K562 (cell line): ENCODE data around the gene HEATR1. TPM values are rescaled to one million over a fixed set of nuclear protein-coding genes. Genes with fewer than 3 reads are reported as not detected.

ENCODE experiments used
- BRD4 ChIP-seq: fragments of 200-600 bp; sonication (generic); IDR thresholded peaks from 2 replicates; pipeline ENCODE4 v1.6.1; 2017; ENCODE audit warnings: inconsistent platforms
- ESRRA ChIP-seq: fragments of 450-650 bp; IDR thresholded peaks from 2 replicates; pipeline ENCODE4 v1.6.1; 2014; ENCODE audit warnings: low read depth, mild to moderate bottlenecking, moderate library complexity, borderline replicate concordance
- FOXM1 ChIP-seq, 2 experiments: fragments of 450-650 bp in 1 of 2; sonication (generic) in 1 of 2; formaldehyde crosslinking in 1 of 2; IDR thresholded peaks; 2 replicates each; pipeline versions ENCODE4 v1.6.1 to v1.9.0; 2017 to 2022; ENCODE audit warnings: low read depth in 2 of 2, mild to moderate bottlenecking in 2 of 2, missing genetic modification reagents in 1 of 2, moderate library complexity in 1 of 2
- GATAD2A ChIP-seq: fragments of 450-650 bp; IDR thresholded peaks from 2 replicates; pipeline ENCODE4 v1.6.1; 2017
- HEY1 ChIP-seq: fragments of 250-450 bp; sonication (Bioruptor Pico); IDR thresholded peaks from 2 replicates; pipeline ENCODE4 v1.5.0; 2020; ENCODE audit warnings: mild to moderate bottlenecking, moderate library complexity, borderline replicate concordance
- HINFP ChIP-seq: fragments of 450-650 bp; conservative IDR thresholded peaks from 2 replicates; pipeline ENCODE4 v1.6.1; 2016; ENCODE audit warnings: missing genetic modification characterization, low read depth, mild to moderate bottlenecking, control low read depth, missing compliant biosample characterization
- MECOM ChIP-seq: fragments of 250-450 bp; sonication (Bioruptor Pico); IDR thresholded peaks from 2 replicates; pipeline ENCODE4 v1.8.0; 2022; ENCODE audit warnings: inconsistent platforms
- OTX1 ChIP-seq: fragments of 450-650 bp; formaldehyde crosslinking; IDR thresholded peaks from 2 replicates; pipeline ENCODE4 v1.4.0; 2022; ENCODE audit warnings: mild to moderate bottlenecking
- PCBP1 ChIP-seq: fragments of 200-400 bp; formaldehyde crosslinking; IDR thresholded peaks from 2 replicates; pipeline ENCODE4 v1.6.1; 2018; ENCODE audit warnings: mild to moderate bottlenecking, low read depth, low read length; ENCODE audit not compliant: poor library complexity, severe bottlenecking
- PHF8 ChIP-seq: fragments of 200-600 bp; sonication (generic); IDR thresholded peaks from 2 replicates; pipeline ENCODE4 v1.6.1; 2012; ENCODE audit warnings: mixed run types, mild to moderate bottlenecking, inconsistent platforms, low read length, moderate library complexity, borderline replicate concordance
- PHTF2 ChIP-seq: fragments of 250-450 bp; sonication (Bioruptor Pico); IDR thresholded peaks from 2 replicates; pipeline ENCODE4 v1.5.0; 2021; ENCODE audit warnings: mild to moderate bottlenecking
- POLR2H ChIP-seq: IDR thresholded peaks from 2 replicates; pipeline ENCODE4 v1.6.1; 2016; ENCODE audit warnings: missing genetic modification characterization, low read depth, mild to moderate bottlenecking, control low read depth, missing compliant biosample characterization, moderate library complexity
- PPARD ChIP-seq: fragments of 250-450 bp; sonication (Bioruptor Pico); IDR thresholded peaks from 2 replicates; pipeline ENCODE4 v1.8.0; 2022; ENCODE audit warnings: inconsistent platforms, mild to moderate bottlenecking, moderate library complexity
- PURB ChIP-seq: sonication (generic); formaldehyde crosslinking; IDR thresholded peaks from 2 replicates; pipeline ENCODE4 v1.9.0; 2021; ENCODE audit warnings: low read depth, mild to moderate bottlenecking, missing genetic modification reagents
- RNF219 ChIP-seq: fragments of 250-450 bp; sonication (Bioruptor Pico); IDR thresholded peaks from 2 replicates; pipeline ENCODE4 v1.5.0; 2022; ENCODE audit warnings: mild to moderate bottlenecking
- SIN3B ChIP-seq: fragments of 450-650 bp; IDR thresholded peaks from 2 replicates; pipeline ENCODE4 v1.6.1; 2017; ENCODE audit warnings: low read depth, mild to moderate bottlenecking, moderate library complexity
- TRIM28 ChIP-seq: fragments of 450-650 bp; IDR thresholded peaks from 2 replicates; pipeline ENCODE4 v1.6.1; 2017
- U2AF2 ChIP-seq: fragments of 200-400 bp; formaldehyde crosslinking; optimal IDR thresholded peaks from 2 replicates; pipeline ENCODE3; 2017; ENCODE audit warnings: low read depth, mild to moderate bottlenecking, low read length
- ZNF3 ChIP-seq: fragments of 250-450 bp; sonication (Bioruptor Pico); IDR thresholded peaks from 2 replicates; pipeline ENCODE4 v1.5.0; 2021; ENCODE audit warnings: mild to moderate bottlenecking, moderate library complexity
- ZNF384 ChIP-seq: IDR thresholded peaks from 2 replicates; pipeline ENCODE4 v1.6.1; 2012; ENCODE audit warnings: low read depth, low read length, improper control_type of control experiment
- ZNF507 ChIP-seq: conservative IDR thresholded peaks from 2 replicates; pipeline ENCODE4 v1.6.1; 2017; ENCODE audit warnings: missing genetic modification characterization, missing compliant biosample characterization
- ZNF511 ChIP-seq: sonication (generic); formaldehyde crosslinking; IDR thresholded peaks from 2 replicates; pipeline ENCODE4 v1.8.0; 2022; ENCODE audit warnings: mild to moderate bottlenecking, missing genetic modification reagents
- ZNF780A ChIP-seq: fragments of 250-450 bp; sonication (Bioruptor Pico); IDR thresholded peaks from 2 replicates; pipeline ENCODE4 v1.5.0; 2021; ENCODE audit warnings: mild to moderate bottlenecking
- polyA plus RNA-seq, 8 experiments: library from polyadenylated mRNA; depleted of rRNA in 4 of 8; stranded (reverse) in 5 of 8; unstranded in 3 of 8; fragments of >200 nt; fragmentation: Nextera tagmentation in 2 of 8; fragmentation: Illumina TruSeq in 1 of 8; extraction: Ambion mirVana in 2 of 8; extraction: Trizol in 1 of 8; gene quantifications; 2 replicates each; pipeline versions ENCODE4 v1.2.1 to v1.2.3, GENCODE V29; 2011 to 2014; ENCODE audit warnings: inconsistent platforms in 1 of 8, missing spikeins in 1 of 8
- total RNA-seq, 7 experiments: library from RNA; depleted of rRNA in 6 of 7; stranded (reverse); fragments of >200 nt in 6 of 7; fragmentation: Illumina TruSeq in 2 of 7; extraction: Trizol in 2 of 7; gene quantifications; 2 replicates each; pipeline versions ENCODE4 v1.2.1 to v1.2.3, GENCODE V29; 2011 to 2021; ENCODE audit warnings: low replicate concordance in 1 of 7

The HEATR1 gene
- total and polyA plus RNA-seq, 9 of the 15 experiments (the other 6 are each of a cell fraction or from before 2014, with no cell fraction given), result 28.3 to 108 (median 50.9) TPM

GRCh38 chr1:236524142-236524894 is 80.0 kb downstream of the HEATR1 start (continued):
- no peak for TF ChIP-seq ZNF507 (tag)
- peak; percentile 12 for TF ChIP-seq PCBP1
- no peak; the same call in none of the 2 replicates for TF ChIP-seq HEY1 (CRISPR knock-in tag)
- no peak for TF ChIP-seq GATAD2A
- no peak for TF ChIP-seq PPARD (CRISPR knock-in tag)
- no peak for TF ChIP-seq PURB (CRISPR knock-in tag)
- TF ChIP-seq PHF8, result peak; percentile 73; the same call in 1 of the 2 replicates
- peak; percentile 91 for TF ChIP-seq ZNF511 (CRISPR knock-in tag)
- no peak for TF ChIP-seq ZNF3 (CRISPR knock-in tag)
- no peak for TF ChIP-seq TRIM28
- no peak for TF ChIP-seq FOXM1 (IDR thresholded peaks at IDR 0.05; ENCODE audit: low read depth)
- no peak for TF ChIP-seq FOXM1 (CRISPR knock-in tag; IDR thresholded peaks at IDR 0.05; ENCODE audit: low read depth)
- TF ChIP-seq ZNF780A (CRISPR knock-in tag), result no peak
- 0 out of 2 replicates have a peak, but pooled peaks have one; percentile 44 for TF ChIP-seq BRD4
- no peak for TF ChIP-seq HINFP (tag)
- no peak for TF ChIP-seq RNF219
- TF ChIP-seq OTX1 (CRISPR knock-in tag), result peak; percentile 84
- TF ChIP-seq ESRRA, result no peak; the same call in 1 of the 2 replicates
- TF ChIP-seq SIN3B, result 0 out of 2 replicates have a peak, but pooled peaks have one; percentile 32
- no peak for TF ChIP-seq PHTF2 (CRISPR knock-in tag)
- no peak for TF ChIP-seq U2AF2
- peak; percentile 66; the same call in 1 of the 2 replicates for TF ChIP-seq POLR2H (tag)
- no peak for TF ChIP-seq ZNF384
- 0 out of 2 replicates have a peak, but pooled peaks have one; percentile 42 for TF ChIP-seq MECOM (CRISPR knock-in tag)
